T47D (cell line): Measurements from ENCODE around the gene NABP2.

Source experiments
- DNase-seq, 2 experiments: peaks; one replicate each; pipeline versions ENCODE4 v3.0.0 to v3.0.0-alpha.2; 2011 to 2012; ENCODE audit warnings: low read depth in 1 of 2, low spot score in 1 of 2
- JUND ChIP-seq: IDR thresholded peaks from 2 replicates; pipeline ENCODE4 v1.6.1; 2012; ENCODE audit warnings: low read depth
- in situ Hi-C: cut with HindIII; loops from 2 replicates; pipeline ENCODE4 v1.10.0; 2016; ENCODE audit warnings: low sequenced_read_pairs, low pct_unique_long_range_greater_than_20kb

NABP2 gene

DNA sequence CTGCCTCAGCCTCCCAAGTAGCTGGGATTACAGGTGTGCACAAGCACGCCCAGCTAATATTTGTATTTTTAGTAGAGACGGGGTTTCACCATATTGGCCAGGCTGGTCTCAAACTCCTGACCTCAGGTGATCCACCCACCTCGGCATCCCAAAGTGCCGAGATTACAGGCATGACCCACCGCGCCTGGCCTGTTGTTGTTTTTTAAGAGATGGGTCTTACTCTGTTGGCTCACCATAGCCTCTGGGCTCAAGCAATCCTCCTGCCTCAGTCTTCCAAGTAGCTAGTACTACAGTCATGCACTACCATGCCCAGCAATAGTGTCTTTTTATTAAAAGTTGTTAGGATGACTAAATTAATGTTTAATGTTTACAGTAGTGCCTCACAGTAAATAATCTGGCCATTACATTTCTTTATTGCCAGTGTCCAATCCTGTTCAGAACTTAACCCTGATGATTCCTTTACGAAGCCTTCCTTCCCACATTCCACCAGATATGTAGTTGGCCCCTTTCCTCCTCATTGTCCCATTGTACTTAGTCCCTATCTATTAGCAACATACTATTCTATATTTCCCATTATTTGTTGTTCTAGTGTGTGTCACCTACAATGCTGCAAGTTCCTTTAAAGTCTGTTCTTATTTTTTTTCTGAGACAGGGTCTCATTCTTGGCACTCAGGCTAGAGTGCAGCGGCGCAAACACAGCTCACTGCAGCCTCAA is 26.1 kb upstream of the NABP2 start:
- DNase-seq = no peak
- in situ Hi-C loops = no loop called here
- no peak for TF ChIP-seq JUND

DNA sequence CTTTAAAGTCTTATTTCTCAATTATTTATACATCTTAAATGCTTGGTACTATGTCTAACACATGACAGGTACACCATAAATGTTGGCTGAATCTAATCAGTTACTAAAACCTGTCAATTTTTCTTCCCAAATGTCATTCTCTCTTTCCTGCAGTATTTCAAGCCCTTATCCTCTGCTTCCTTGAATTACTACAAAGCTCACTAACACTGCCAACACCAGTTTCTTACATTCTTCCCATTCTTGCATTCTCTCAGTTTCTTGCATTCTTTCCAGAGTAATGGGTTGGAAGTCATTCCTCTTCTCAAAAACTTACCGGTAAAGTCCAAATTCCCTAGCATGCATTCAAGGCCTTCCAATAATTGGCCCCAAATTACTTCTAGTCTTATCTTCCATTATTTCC is 25.3 kb upstream of the NABP2 start:
- in situ Hi-C loops = no loop called here
- no peak for DNase-seq
- TF ChIP-seq JUND = no peak

DNA sequence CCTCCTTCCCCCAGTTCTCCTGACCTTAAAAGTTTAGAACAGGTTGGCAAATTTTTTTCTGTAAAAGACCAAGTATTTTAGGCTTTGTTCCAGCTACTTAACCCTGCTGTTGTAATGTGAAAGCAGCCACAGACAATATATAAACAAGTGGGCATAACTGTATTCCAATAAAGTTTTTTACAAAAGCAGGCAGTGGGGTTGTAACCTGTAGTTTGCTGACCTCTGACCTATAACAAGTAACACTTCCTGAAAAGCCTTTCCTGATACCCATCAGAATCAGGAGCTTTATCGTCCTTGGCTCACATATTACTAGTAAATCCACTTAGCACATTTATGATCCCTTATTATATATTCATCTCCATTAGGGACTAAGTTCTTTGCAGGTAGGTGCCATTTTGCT is 21.8 kb upstream of the NABP2 start:
- no peak for DNase-seq
- in situ Hi-C loops = no loop called here
- TF ChIP-seq JUND = no peak

DNA sequence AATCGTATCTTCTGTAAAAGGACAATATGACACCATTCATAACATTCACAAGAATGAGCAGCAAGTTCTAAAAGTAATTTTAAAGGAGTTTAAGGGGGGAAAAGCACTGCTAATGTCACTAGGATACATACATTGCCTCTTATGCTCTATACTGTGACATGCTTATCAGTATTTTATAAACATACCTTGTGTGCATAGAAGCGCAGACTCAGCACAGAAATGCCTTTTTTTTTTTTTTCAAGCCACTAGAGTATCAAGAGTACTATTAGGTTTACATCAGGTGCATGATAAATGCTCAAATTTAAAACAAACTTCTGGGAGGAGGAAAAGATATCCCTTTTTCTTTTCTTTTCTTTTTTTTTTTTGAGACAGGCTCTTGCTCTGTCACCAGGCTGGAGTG is 21.3 kb upstream of the NABP2 start:
- DNase-seq = no peak
- TF ChIP-seq JUND = no peak
- in situ Hi-C loops = no loop called here

DNA sequence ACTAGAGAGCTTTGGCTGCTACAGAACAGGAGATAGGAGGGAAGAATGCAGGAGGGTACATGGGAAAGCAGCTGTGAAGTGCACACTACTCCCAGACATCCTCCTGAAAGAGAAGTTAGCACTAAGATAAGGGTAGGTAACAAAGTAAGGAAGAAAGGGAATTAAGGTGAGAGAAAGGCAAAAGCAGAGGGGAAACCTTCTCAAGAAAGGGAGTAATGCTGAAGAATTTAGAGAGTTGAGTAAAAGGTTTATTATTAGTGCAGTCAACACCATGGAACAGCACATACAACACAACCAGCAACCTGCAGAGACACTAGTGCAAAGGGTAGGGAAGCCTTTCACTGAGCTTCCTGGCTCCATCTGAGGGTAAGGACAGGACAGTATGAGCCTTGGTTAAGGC is 19.9 kb upstream of the NABP2 start:
- DNase-seq = no peak
- no peak for TF ChIP-seq JUND
- in situ Hi-C loops = no loop called here

DNA sequence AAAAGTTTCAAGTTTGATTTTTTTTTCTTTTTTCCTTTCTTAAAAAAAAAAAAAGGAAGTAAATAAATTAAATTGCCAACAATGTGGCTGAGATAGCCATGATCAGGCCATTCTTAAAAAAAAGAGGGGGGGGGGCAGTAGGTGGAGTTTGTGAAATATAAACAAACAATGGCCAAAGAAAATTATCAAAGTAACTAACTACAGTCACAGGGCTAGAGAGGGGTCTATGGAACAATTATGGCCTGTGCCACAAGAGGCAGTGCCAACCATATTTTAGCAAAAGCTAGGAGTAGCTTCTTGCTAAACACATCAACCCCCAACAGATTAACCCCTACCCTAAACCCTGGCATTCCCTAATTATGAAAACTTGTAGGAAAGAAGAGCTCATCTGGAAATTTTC is 18.7 kb upstream of the NABP2 start:
- in situ Hi-C loops = no loop called here
- no peak for DNase-seq
- no peak for TF ChIP-seq JUND

DNA sequence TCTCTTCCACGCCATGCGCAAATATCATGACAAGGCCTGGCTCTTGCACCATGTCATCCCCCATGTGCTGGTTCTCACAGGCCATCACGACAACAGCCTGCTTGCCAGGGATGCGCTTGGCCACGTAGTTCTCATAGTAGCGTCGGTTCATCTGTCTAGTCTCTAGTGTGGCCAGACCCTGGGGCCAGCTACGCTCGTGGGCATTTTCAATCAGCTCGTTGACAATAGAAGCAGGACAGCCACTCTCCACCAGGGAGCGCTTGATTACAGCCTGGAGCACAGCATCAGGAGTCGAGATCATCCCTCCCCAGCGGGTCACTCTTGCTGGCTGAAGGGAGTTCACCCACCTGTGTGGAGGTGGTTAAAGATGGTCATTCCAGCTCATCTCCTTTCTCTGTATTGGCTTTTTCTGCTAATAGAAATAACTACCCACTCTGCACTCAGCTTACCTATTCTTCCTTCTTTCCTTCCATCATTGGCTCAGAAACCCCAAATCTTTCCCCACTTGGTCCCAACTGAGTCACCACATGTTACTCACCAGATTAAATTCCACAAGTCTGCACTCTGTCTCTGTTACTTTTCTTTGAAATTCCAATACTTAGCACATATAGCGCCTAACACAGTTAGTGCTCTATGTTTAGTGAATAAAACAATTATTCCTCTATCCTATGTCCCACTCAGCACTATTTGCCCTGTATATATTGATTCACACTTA is 17.5 kb upstream of the NABP2 start:
- TF ChIP-seq JUND = no peak
- DNase-seq = peak in 1 of 2 experiments; percentile 72
- in situ Hi-C loops = no loop called here

DNA sequence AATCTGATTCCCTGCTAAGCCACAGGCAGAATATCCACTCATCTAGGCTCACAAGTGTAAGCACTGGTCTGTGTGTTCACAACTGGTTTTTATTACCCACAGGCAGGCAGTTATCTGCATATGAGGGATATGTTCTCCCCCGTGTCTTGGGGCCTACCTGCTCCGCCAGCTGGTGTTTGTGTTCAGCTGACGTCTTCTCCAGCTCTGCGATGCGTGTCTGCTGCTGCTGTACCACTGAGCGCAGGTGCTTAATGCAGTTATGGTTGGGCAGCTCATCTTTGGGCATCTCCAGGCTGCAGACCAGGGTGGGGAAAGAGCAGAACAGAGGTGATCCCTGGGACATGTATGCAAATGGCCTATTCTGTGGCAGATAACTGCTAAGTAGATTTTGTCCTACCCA is 16.1 kb upstream of the NABP2 start:
- TF ChIP-seq JUND = no peak
- DNase-seq = no peak
- in situ Hi-C loops = no loop called here

DNA sequence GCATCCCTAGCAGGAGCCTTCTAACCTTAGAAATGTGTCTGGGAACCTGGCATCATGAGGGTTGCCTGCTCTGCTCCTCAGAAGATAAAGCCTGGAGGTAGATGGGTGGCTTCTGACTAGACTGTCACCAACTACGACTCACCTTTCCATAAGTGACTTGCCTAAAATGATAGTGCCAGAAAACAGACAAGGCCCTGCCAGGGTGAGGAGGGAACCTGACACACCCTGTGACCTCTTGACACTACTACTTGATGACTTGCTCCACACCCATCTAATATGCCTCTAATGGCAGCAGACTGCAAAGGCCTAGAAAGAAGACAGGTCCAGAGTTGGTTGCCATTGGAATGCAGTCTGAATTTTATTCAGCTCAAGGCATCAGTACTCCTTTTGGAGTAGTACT is 11.8 kb upstream of the NABP2 start:
- in situ Hi-C loops = no loop called here

DNA sequence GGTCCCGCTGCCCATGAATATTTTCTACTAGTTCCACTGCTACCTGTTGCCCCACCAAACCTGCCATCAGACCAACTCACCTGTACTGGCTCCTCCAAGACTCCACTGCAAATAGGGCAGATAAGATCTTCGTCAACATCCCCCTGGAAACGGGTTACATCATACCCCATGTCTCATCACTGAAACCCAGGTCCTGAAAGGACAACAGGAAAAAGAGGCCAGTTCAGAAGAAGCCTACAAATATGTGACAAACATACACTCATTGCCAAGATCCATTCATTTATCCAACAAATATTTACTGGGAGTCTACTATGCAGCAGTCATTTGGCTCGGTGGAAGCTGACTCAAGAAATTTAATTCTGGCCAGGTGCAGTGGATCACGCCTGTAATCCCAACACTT is 10.3 kb upstream of the NABP2 start:
- no peak for DNase-seq
- in situ Hi-C loops = no loop called here

More for the DNA sequence above, 11.8 kb upstream of the NABP2 start:
- DNase-seq = no peak
- no peak for TF ChIP-seq JUND

DNA sequence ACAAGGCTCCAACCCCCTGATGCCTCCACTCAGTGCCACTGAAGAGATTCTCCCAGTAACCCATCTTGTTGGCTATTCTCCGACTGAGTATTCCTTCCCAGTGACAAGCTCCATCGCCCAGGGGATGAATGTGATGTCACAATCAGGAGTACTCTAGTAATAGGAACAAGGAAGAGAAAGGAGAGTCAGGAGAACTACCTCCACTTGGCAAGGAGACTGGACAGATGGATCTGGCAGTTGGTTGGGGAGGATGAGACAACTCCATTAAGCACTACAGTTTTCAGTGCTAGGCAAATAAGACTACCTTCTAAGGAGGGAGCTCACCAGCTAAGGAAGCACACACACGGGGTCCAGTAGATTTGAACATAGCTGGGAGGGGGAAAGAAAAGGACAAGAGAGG is 7.7 kb upstream of the NABP2 start:
- in situ Hi-C loops = no loop called here
- no peak for DNase-seq
- no peak for TF ChIP-seq JUND

More for the DNA sequence above, 10.3 kb upstream of the NABP2 start:
- no peak for TF ChIP-seq JUND

DNA sequence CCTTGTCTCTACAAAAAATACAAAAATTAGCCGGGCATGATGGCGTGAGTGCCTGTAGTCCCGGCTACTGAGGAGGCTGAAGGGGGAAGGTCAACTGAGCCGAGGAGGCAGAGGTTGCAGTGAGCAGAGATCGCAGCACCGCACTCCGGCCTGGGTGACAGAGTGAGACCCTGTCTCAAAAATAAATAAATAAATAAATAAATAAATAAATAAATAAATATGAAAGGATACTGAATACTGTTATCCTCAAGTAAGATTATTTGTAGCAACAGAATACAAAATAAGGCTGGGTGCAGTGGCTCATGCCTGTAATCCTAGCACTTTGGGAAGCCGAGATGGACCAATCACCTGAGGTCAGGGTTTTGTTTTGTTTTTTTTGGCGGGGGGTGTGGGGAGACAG is 4.3 kb upstream of the NABP2 start:
- no peak for DNase-seq
- TF ChIP-seq JUND = no peak
- in situ Hi-C loops = no loop called here

DNA sequence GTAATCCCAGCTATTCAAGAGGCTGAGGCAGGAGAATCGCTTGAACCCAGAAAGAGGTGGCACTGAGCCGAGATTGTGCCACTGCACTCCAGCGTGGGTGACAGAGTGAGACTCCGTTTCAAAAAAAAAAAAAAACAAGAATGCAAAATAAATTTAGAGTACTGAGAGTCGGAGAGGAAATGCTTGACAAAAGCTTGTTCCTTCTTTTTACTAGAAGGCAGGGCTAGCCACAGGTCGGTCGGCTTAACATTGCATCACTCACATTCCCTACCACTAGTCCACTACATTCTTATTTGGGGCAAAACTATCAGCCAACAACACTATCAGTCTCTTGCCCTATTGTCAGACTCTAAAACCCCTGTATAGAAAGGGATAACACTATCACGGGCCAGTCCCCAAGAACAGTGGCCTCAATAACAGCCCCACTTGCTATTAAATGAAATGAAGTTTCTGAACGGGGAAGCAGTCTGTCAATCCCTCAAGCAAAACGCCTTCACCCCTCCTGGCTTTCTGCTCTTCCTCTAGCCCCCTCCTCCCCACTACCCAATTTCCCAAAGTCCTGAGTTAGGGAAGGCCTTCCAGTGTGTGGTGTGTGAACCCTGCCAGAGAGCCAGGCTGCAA is 3.4 kb upstream of the NABP2 start:
- no peak for TF ChIP-seq JUND
- in situ Hi-C loops = no loop called here
- peak in 1 of 2 experiments; percentile 33 for DNase-seq
